Medulla oblongata (tissue), 1 donor: ENCODE data around the gene NSDHL.
"Not testable (repeated sequence)": the region's sequence is repeated elsewhere in the genome, so short reads cannot be mapped to it uniquely, and the experiment has no call there.

Source experiments
- DNase-seq: peaks from one replicate; pipeline ENCODE4 v3.0.0-alpha.2; 2015; ENCODE audit errors: extremely low spot score

Gene NSDHL

GRCh38 chrX:152893980-152894610, 63.2 kb downstream of the NSDHL start:
- no peak for DNase-seq

DNA sequence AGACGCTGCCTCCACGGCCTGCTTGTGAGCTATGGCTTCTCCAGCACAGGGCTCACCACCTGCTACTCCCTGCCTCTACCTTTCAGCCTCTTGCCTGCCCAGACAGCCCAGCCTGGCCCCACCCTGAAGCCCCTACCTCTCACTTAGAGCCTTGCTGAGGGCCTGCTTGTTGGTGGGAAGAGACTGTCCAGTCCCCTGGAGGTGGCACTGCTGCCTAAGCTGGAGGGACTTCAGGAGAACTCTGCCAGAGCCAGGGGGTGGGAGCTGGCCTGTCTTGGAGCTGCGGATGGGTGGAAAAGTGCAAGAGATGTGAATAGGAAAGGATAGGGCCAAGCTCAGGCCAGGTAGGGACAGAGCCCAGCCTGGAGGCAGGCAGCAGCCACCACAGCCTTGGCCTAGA, 64.3 kb downstream of the NSDHL start:
- DNase-seq = no peak

DNA sequence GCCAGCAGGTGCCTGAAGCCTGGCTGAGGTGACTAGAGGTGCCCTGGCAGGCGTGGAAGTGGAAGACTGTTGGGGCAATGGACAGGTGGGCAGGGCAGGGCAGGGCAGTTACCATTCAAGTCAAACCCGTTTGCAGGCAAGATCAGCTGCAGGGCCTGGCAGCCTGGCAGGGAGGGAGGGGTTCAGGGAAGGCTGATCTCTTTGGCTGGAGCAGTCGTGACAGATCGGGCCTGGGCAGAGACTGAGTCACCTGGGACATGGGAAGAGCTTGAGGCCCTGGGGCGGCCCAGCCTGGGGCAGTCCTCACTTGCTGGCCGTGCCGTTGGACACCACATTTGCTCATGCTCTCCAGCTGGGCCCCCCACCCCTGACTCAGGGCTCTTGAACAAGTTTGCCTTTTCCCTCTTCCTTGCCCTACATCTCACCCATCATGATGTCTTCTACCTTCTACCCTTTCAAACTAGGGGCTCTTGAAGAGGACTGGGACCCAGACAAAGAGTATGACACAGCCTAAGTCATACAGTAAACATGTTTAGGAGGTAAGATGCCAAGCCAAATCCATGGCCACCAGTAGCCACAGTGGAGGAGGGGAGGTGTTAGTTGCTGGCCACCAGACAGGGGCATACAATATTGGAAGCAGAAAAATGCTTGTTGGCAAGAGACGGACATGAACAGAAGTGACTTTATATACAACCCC, 65.0 kb downstream of the NSDHL start:
- DNase-seq = no peak

- no peak for DNase-seq
Observed at GRCh38 chrX:152896450-152896849, 65.6 kb downstream of the NSDHL start.

- no peak for DNase-seq
Observed at GRCh38 chrX:152897222-152898131, 66.6 kb downstream of the NSDHL start, which contains the start of gene ZNF185. ZNF185 (plus strand) TSS chrX:152898067; CDS start chrX:152914490, 16,423 bp downstream.

DNA sequence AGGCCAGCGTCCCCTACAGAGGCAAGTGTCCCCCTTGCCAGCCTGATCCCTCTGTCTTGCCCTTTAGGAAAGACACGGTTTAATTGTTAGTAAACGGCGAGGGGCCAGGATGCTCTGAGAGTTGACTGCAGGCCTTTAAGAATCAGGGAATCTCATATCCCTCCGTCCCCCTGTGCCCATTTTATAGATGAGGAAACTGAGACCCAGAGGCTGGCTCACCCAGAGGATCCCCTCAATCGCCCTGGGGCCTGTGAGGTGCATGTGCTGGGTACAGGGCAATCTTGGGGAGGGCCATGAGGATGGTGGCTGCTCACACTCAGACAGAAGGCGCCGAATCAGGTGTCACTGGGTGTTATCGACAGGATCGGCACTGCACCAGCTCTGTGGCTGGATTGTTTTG, 67.6 kb downstream of the NSDHL start:
- no peak for DNase-seq

DNA sequence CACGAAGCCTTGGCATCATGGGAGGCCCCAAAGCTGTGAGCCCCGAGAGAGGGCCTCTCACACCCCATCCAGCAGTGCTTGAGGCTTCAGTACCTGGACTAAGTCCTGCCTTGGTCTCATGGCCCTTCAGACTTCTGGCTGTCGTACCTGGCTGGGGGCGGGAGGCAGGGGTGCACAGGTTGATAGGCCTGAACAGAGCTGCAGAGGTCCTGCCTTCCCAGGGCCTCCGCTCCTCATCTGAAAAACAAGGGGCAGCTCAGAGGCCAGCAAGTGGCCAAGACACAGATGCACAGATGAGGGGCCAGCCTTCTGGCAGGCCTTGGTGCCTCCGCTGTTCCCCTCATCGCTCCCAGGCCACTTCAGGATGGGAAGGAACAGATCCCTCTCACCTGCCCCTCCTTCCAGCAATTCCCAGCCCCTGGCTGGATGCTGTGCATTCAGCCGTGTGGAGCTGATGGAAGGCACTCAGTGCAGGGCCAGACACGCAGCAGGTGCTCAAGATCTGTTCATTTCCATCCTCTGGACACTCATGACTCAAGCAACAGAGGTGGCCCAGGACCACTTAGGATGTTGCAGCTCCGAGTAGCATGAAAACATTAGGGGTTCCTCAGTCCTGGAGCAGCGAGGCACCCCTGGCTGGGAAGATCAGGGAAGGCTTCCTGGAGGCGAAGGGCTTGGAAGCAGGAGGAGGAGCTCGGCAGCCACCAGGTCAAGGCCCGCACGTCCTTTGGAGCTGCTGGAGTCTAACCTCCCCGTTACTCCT, 68.4 kb downstream of the NSDHL start:
- DNase-seq = no peak

DNA sequence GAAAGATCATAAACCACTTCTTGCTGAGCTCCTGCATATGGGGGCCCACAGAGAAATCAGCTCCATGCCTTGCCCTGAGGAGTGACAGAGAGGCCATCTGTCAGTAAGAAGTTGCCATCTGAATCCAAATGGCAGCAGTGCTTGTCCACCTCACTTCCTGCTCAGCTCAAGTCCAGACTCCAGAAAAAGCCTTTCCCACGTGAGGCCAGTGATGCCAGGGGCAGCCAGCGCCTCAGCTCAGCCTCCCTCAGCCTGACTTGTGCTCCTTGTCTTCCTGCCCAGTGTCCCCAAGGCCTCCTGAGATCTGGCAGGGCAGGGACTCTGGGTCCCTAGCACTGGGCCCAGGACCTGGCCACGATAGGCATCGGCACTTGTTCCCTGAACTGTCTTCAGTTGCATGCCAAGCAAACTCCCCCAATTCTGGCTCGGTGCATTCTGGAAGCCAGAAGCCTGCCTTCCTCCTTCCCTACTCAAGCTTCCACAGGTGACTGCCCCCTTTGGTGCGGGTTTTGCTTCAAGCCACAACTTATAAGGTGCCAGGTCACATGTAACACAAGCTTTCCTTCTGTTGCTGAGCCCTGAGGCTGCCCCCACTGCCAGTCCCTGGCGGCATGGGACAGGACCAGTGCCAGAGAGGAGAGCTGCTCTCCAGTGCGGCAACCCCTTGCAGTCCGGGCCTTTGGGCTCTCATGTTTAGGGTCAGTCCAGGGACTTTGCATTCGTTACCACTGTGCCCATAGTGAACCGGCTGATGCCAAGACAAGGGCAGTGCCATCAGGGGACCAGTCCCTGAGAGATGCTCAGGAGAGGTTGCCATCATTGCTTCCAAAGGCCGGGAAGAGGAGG, 69.2 kb downstream of the NSDHL start:
- DNase-seq = no peak

- no peak for DNase-seq
Observed at GRCh38 chrX:152900937-152901445, 70.1 kb downstream of the NSDHL start.

DNA sequence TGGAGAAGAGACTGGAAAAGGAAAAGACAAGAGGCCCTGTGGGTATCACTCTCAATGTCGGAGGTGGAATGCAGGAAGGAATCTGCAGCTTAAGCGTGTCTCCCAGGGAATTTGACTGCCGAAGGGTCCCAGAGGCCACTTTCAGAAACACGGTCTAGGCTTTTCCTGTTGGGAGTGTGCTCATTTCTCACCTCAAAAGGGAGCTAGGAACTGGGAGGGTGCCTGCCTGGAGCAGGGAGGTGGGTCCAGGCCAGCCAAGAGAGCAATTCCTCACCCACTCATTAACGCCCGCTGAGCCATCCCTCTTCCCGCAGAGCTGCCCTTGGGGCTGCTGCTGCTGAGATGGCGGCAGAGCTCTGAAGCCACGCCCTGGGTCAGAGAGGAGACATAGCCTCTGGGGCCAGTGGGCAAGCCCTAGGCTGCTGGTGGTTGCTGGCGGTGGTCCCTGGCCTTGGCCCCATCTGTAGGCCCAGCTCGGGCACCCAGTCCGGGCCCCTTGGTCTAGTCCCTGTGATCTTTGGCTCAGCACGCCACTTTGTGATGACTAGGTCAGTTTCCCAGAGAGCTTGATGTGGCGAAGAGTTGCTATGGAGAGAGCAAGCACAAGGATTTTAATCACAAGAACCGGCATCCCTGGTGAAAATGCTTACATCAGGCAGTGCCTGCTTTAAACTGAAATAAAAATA, 71.1 kb downstream of the NSDHL start:
- no peak for DNase-seq

GRCh38 chrX:152902502-152902820, 71.6 kb downstream of the NSDHL start:
- DNase-seq = no peak

GRCh38 chrX:152903589-152903988, 72.7 kb downstream of the NSDHL start:
- DNase-seq = no peak

GRCh38 chrX:152904151-152905080, 73.6 kb downstream of the NSDHL start:
- DNase-seq = peak; percentile 47

GRCh38 chrX:152905081-152905420, 74.2 kb downstream of the NSDHL start:
- no peak for DNase-seq

DNA sequence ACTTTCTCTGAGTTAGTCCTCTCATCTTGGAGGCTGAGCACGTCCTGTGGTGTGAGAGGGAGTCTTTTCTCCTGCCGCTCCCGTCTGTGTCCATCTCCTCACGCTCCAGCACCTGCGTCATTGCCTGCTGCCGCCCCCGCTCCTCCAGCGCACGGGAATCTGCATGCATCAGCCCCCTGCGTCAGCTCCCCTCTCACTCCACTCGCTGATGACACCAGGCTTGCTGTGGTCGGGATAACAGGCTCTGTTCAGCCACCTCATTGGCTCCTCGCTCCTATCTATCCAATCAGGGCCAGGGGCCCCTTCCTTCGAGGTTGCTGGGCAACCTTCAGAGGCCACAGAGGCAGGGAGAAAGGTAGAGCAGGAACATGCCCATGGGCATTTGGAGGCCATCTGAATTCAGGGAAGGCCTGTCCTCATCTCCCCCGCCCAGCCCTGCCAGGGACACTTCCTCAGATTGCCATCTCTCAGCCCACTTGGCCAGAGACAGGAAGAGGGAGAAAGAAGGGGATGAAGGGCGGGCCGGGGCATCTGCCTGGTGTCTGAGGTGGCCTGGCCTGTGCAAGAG, 76.3 kb downstream of the NSDHL start:
- no peak for DNase-seq

DNA sequence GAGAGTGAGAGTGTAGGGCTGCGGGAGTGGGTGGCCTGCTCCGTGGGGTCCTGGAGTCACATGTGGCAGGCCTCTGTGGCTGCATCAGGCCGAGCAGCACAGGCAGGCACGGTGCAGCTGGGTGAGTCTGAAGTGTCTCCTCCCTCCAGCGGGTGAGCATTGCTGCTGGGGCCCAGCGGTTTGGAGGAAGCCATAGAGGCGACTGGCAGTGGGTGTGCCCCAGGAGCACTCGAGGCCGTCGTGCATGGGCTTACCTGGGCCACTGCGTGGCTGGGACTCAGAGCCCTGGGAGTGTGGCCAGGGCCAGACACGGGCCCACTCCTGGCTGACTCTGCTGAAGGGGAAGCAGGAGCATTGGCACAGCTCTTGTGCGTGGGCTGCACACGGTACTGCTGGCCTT, 77.6 kb downstream of the NSDHL start:
- DNase-seq = no peak

- DNase-seq = not testable (repeated sequence)
Observed at GRCh38 chrX:152910018-152910417, 79.2 kb downstream of the NSDHL start.

DNA sequence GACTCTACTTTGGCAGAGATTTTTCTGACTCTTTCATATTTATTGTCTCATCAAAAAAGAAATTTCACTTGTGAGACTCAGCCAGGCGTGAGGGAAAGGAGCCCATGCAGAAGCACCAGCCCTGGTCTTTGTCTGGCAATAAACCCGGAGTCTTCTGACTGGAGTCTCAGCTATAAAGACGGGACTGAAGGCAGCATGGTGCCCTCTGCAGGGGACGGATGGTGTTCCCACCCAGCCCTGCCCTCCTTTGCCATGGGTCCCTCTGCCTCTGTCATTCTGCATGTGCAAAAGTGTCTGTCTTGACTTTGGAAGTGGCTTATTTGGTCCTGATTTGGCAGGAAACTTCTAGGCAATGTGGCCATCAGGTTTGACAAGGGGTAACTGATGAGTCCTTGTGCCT, 81.2 kb downstream of the NSDHL start:
- DNase-seq = no peak

- no peak for DNase-seq
Observed at GRCh38 chrX:152912641-152913040, 81.8 kb downstream of the NSDHL start.
